Measurements from ENCODE around the gene LGR6. TPM values are rescaled to one million over a fixed set of nuclear protein-coding genes. Genes with fewer than 3 reads are reported as not detected.

LGR6 gene
- total RNA-seq, 1 experiment from 2014 or later = 1.0 TPM

GRCh38 chr1:202247104-202247503, 53.5 kb downstream of the LGR6 start:
- Histone ChIP-seq H3K79me2 (ENCODE audit: insufficient read depth, low read length) (no peaks in the 10 kb centered on the region), H3K4ac (ENCODE audit: low read depth, low read length) (no peak overlapping the region), H4K5ac (ENCODE audit: insufficient read length, low read depth, low read length) (no peak overlapping the region), H4K91ac (ENCODE audit: insufficient read length, low read depth, low read length) (no peak overlapping the region), H4K20me1 (ENCODE audit: control insufficient read depth, insufficient read depth, insufficient read length) (no peaks in the 10 kb centered on the region), H2AK5ac (ENCODE audit: insufficient read length, low read length) (no peak overlapping the region), H2BK12ac (ENCODE audit: insufficient read length, low read depth, low read length) (no peak overlapping the region), H2BK120ac (ENCODE audit: low read depth, low read length, poor library complexity, severe bottlenecking) (no peak overlapping the region), H3K14ac (ENCODE audit: insufficient read depth, low read length) (no peak overlapping the region), H2BK15ac (ENCODE audit: low read depth, low read length) (no peak overlapping the region), H2BK20ac (ENCODE audit: low read depth, low read length, poor library complexity, severe bottlenecking) (no peak overlapping the region), H3K23me2 (ENCODE audit: insufficient read length, low read depth, low read length, poor library complexity, severe bottlenecking) (no peaks in the 10 kb centered on the region), H3K18ac (ENCODE audit: insufficient read length, low read depth, low read length) (no peak overlapping the region), H4K8ac (replicated peaks; ENCODE audit: insufficient read length, low read depth, low read length) (no peak overlapping the region), H2BK5ac (ENCODE audit: insufficient read length, low read length) (no peak overlapping the region), H3T11ph (ENCODE audit: low read length) (no peak overlapping the region), H3K23ac (ENCODE audit: insufficient read length, low read depth, low read length) (no peak overlapping the region), H3K9me3 (ENCODE audit: control insufficient read depth, low read depth, low read length) (no peaks in the 10 kb centered on the region), H3K79me1 (ENCODE audit: insufficient read depth, low read depth, low read length, poor library complexity, severe bottlenecking) (no peaks in the 10 kb centered on the region), H3K27me3 (ENCODE audit: insufficient read depth, low read length) (no peaks in the 10 kb centered on the region; the same call in 1 of the 2 replicates), H3K27ac (ENCODE audit: insufficient read length, low read depth, low read length) (no peak overlapping the region), H3K9ac (ENCODE audit: extremely low read depth, insufficient read length, low read length) (no peak overlapping the region), H3K4me1 (ENCODE audit: insufficient read depth, low read length) (no peaks in the 10 kb centered on the region), H3K4me2 (ENCODE audit: insufficient read depth, insufficient read length, low read length) (no peak overlapping the region), H2AFZ (ENCODE audit: low read length) (no peak overlapping the region), H3K56ac (ENCODE audit: insufficient read length, low read depth, low read length) (no peak overlapping the region)
- no CpG with 5 or more reads among the region's 6 CpGs for WGBS (ENCODE audit: extremely low coverage, insufficient read length, low lambda C conversion rate)
- Mint-ChIP-seq H3K9me3 (no peaks in the 10 kb centered on the region), H3K36me3 (ENCODE audit: insufficient read depth in 1 of 3, low read depth in 3 of 3) (no peaks in the 10 kb centered on the region), H3K27ac (no peak overlapping the region), H3K4me1 (peaks cover 11 to 26% of the 10 kb centered on the region in 2 experiments), H3K27me3 (ENCODE audit: low read depth) (peaks cover 13% of the 10 kb centered on the region), H3K4me3 (no peak overlapping the region; a peak in 1 of 5 replicates)
- peak; percentile 9 for DNase-seq
- no peak for TF ChIP-seq CTCF (conservative IDR thresholded peaks at IDR 0.05)

All from H9 (cell line).